ENCODE data around the gene TMEM235. TPM values are rescaled to one million over a fixed set of nuclear protein-coding genes. Genes with fewer than 3 reads are reported as not detected.

TMEM235 gene
- total RNA-seq, 2 donors from 2014 or later = not detected

DNA sequence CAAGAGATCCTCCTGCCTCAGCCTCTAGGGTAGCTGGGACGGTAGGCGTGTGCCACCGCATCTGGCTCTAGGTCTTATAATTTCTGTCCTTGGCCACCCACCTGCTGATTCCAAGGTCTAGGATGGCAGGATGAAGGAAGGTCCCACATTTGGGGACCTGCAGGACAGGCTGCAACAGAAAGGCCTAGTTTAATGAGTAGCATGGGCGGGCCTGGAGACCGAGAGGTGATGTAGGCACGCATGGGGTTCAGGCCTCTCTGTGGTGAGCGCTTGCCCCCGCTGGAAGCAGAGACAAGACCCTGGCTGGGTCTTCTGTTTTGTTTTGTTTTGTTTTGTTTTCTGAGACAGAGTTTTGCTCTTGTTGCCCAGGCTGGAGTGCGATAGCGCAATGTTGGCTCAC lies 33.7 kb downstream of the TMEM235 start:
- no peak for DNase-seq
- intact Hi-C loops (cut with DNase I, micrococcal nuclease) = no loop called here
- no peak for ATAC-seq

DNA sequence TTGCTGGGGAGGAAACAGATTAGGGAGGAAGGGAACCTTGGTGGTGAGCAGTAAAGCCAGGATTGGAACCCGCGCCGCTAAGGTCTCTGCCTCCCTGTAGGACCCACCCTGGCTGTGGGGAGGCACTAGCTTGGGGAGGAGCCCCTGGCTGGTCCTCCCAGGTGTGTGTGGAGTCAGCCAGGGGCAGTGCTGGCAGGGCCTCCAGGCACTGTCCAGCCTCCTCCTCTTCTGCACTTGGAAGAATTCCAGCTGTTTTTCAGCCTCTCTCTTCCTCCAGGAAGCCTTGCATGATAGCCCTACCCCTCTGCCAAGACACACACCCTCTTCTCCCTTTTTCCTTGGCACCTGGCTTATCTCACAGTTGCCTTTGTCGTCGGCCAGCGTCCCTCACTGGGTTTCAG lies 34.8 kb downstream of the TMEM235 start:
- ATAC-seq = peak; percentile 80
- no peak for DNase-seq

DNA sequence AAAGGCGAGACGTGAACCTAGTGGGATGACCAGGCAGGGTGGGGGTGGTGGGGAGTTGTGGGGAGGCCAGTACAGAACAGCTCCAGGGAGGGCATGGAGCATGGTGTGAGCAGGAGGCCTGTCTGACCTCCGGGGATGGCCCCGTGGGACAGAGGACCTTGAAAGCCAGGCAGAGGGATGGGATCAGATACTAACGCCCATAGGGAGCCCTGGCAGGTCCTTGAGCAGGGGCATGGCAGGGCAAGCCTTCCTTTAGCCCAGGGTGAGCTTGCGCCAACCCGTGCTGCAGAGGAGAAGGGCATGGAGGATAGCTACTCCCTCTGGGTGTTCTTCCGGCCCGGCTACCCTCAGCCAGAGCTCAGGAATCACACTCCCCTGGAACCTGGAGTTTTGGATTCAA lies 35.3 kb downstream of the TMEM235 start:
- DNase-seq (no peak), ATAC-seq (peak; percentile 3)
- intact Hi-C loops (cut with DNase I, micrococcal nuclease) = no loop called here

More for the DNA sequence above, 34.8 kb downstream of the TMEM235 start:
- intact Hi-C loops (cut with DNase I, micrococcal nuclease) = no loop called here

DNA sequence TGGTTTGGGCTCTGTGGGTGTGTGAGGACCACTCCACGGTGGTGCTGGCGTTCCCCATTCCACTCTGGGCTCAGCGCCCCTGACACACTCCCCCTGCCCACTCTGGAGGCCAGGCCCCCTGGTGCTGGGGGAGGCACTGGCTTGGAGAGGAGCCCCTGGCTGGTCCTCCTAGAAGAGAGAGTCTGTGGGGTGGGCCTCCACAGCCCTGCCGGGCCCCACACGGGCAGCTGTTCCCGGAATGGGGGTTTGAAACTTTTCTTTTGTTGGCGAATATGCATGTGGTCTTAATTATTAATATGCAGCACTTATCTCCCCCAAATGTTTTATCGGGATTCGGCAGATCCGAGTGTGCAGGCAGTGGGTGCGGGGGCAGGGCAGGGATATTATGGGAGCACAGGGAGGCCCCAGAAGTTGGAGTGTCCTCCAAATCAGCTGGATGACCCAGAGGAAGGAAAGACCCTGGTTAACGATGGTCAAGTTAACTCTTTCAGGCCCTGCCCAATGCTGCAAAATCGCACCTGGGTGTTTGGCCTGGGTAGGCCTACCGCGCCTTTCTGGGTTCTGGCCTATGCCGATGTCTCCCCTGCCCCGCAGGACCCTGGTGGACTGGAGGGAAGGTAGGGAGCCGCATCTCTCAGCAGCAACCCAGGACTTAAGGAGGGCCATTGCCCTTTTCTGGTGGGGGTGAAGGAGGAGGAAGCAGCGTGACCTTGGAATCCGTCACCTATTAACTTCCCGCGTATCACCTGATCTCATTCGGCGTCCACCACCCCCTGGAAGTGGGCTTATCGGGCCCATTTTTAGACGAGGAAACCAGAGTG lies 36.0 kb downstream of the TMEM235 start:
- DNase-seq (no peak), ATAC-seq (no peak)
- intact Hi-C loops (cut with DNase I, micrococcal nuclease) = no loop called here

DNA sequence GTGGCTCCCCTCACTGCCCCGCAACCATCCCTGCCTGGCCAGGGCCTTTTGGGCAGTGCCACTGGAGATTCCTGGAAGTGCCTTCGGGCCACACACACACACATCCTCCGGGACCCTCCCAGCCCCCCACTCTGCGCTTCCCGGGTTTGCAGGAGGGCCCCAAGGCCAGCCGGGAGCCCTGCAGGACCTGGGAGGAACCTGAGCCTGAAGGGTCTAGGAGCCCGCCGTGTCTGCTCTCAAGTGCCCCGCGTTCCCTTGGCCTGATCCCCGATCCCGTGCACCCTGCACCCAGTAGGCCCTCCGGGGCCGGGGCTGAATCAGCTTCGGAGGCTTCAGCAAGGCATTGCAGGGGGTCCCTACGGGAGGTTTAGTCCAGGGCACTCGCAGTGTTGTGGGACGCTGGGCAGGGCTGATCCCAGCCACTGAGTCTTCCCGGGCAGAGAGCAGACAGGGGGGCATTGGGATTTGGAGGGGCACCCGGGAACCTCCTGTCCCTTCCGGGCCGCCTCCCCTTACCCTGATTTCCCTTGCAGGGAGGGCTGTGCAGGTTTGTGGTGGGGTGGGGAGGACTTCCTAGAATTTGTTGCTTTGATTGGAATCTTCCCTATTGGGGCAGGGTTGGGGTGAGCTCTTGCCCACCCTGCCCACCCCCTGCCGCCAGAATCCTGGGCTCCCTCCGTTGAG lies 36.9 kb downstream of the TMEM235 start:
- intact Hi-C loops (cut with DNase I, micrococcal nuclease) = no loop called here
- ATAC-seq = no peak
- no peak for DNase-seq

DNA sequence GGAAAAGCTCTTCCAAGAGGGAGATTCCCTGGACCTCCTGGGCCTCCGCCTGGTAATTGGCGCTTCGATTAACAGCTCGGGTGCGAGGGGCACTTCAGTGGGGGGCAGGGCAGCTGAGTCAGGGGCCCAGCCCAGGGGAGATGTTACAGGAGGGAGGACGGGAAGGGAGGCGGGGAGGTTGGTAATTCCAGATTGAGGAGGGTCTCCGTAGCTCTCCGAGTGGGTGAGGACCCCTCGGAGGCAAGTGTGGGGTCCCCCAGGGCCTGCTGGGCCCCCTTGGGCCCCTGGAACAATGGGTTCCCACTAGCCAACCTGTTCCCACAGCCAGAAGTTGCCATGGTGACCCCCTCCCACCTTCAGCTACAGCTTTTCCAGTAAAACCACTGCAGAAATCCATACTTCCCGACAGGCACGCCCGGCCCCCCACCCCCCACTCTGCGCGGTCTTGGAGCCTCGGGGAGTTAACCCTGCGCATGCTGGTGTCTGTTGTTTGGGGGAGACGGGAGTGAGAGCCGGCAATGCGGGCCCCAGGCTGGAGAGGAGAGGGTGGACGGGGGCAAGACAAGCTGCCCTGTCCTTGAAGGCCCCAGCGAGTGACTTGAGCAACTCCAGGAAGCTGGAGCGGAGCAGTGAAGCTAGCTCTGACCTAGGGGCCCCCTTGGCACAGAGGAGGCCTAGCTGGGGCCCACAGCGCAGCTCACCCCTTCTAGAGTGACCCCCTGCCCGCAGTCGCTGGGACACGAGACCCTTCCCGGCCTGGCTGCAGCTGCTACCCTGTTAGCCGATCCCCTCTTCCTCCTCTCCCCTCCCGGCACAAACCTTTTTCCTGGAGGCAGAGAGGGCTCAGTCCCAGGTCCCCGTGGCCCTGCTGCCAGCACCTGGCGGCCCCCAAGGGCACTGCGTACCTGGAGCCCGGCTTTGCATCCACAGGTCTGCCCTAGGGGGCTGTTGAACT lies 37.8 kb downstream of the TMEM235 start:
- no peak for ATAC-seq
- no peak for DNase-seq
- intact Hi-C loops (cut with DNase I, micrococcal nuclease) = no loop called here

DNA sequence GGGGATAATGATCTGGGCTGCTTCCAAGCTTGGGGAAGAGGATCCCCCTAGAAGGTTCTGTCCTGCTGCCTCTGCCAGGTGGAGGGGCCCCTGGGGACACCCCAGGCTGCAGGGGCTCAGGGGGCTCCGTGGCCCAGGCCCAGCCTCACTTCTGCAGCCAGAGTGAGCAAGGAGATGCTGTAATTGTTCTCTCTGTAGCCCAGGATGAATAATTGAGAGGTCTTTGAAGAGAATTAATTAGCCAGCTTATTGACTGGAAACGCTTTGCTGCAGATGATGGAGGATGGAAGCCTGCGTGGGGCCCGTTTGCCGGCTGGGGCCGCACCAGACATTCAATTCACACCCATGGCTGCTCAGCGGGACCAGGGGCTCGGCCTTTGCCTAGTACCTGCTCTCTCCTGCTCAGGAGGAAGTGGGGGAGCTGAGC lies 38.5 kb downstream of the TMEM235 start:
- DNase-seq = no peak
- intact Hi-C loops (cut with DNase I, micrococcal nuclease) = no loop called here

DNA sequence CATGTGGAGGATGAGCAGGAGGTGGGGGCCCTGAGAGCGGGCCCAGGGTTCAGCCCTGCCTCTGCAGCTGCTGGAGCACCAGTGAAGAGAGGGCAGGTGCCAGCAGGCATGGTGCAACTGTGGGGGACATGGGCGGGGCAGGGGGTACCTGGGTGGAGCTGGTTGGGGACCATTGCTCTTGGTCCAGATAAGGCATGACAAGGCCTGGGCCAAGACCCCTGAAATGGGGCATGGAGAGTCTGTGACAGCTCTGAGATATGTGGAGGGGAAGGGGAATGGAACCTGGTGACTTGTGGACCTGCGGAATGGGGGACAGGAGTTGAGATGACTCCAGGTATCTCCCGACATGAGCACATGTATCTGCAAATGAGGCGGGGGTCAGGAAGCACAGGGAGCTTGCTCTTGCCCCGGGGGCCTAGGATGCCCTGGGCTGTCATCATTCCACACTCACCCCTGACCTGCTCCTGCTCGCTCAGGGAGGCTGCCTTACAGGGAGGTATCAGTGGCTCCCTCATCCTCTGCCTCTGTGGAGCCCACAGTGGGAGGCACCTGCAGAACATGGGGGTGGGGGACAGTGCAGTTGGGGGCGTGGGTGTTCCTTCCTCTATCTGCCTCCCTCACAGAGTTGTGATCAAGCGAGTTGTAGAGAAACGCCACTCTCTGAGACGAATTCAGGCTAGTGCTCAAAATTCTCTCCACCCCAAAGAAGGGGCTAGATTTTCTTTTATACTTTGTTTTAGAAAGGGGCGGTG lies 40.2 kb downstream of the TMEM235 start:
- no peak for DNase-seq
- ATAC-seq = no peak
- intact Hi-C loops (cut with DNase I, micrococcal nuclease) = no loop called here

More for the DNA sequence above, 38.5 kb downstream of the TMEM235 start:
- ATAC-seq = no peak

DNA sequence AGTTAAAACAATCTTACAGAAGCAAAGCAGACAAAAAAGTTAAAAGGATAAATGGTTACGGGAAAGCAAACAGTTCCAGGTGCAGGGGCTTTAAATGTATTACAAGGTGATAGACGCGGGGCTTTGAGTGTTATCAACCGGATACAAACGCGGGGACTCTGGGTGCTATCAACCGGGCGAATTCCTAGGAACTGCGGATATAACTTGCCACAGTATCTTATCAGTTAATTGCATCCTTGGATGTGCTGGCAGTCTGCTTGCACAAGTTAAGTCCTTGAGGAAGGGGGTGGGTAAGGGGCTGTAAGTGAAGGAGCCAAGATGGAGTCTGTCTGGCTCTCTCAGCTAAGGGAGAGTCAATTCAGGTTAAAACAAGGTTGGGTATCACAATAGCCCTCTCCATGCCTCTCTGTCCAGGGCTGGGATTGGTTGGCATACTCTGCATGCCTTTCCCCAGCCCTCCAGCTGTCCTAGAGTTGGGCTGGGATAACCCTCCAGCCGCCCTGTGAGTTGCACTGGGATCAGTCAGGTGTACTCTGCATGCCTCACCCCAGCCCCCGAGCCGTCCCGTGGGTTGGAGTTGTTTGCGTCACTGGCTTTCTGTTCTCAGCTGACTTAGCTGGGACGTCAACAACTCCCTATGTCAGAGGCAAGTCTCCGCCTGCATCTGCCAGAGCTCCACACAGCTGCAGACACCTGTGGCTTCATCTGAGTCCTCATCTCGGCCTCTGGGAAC lies 40.9 kb downstream of the TMEM235 start:
- peak; percentile 83 for ATAC-seq
- peak; percentile 63 to 81 for DNase-seq
- intact Hi-C loops (cut with DNase I, micrococcal nuclease) = no loop called here

DNA sequence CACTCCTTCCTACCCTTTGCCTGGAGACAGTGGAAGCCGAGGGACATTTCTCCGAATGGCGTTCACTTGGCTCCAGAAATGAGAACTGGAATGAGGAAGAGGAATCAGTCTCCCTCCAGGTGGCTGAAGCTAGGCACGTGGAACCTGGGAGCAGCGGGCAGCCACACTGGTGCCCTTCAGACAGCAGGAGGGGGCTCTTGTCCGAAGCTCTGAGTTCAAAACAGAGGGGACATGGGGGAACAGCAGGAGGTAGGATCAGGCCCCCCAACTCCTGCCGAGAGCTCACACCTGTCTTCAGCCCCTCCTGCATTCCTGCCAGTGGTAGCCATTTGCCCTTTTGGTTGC lies 41.5 kb downstream of the TMEM235 start:
- ATAC-seq (peak; percentile 59), DNase-seq (no peak)
- intact Hi-C loops (cut with DNase I, micrococcal nuclease) = no loop called here

DNA sequence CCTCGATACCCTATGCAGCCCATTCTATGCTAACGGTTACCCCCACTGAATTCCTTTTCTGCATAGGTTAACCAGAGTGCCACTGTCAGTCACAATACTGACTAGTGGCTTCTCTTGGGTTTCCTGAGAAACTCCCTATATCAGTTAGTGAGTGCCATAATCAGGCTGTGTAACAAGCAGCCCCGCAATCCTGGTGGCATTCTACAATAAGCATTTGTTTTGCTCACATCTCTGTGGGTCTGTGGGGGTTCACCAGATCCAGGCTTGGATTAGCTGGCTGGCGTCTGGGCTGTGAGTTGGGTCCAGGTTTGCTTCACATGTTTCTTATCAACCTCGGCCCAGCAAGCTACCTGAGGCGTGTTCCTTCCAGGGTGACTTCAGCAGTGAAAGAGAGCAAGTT lies 42.4 kb downstream of the TMEM235 start:
- DNase-seq (no peak), ATAC-seq (no peak)
- intact Hi-C loops (cut with DNase I, micrococcal nuclease) = no loop called here

DNA sequence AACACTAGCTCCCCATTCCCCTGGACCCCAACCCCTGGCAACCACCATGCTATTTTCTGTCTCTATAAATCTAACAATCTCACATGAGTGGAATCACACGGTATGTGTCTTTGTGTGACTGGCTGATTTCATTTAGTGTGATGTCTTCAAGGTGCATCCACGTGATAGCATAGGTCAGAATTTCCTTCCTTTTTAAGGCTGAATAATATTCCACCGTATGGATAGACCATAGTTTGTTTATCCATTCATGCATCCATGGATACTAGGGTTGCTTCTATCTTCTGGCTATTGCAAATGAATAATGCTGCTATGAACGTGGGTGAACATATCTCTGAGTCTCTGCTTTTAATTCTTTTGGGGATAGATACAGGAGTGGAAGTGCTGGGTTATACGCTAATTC lies 43.9 kb downstream of the TMEM235 start:
- ATAC-seq = no peak

DNA sequence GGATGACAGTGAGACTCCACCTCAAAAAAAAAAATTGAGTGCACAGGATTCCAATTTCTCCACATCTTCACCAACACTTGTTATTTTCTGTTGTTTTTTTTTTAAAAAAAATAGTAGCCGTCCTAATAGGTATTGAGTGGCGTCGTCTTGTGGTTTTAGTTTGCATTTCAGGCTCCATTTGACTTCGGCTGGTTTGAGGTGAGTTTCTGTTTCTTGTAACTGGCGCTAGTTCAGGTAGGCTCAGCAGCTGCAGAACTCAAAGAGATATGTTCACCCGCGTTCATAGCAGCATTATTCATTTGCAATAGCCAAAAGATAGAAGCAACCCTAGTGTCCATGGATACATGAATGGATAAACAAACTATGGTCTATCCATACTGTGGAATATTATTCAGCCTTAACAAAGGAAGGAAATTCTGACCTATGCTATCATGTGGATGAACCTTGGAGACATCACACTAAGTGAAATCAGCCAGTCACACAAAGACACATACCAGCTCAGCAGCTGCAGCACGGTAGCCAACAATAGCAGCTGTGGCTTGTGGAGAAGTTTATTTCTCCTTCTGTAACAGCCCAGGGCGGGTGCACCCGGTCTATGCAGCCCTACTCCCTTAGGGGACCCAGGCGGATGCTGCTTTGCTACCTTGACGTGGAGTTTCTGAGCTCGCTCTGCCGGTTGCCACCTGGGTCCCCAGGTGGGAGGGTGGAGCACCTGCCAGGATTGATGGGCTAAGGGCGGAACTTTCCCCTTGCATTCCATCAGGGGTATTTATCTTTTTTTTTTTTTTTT lies 44.9 kb downstream of the TMEM235 start:
- DNase-seq (no peak), ATAC-seq (no peak)
- intact Hi-C loops (cut with DNase I, micrococcal nuclease) = no loop called here

More for the DNA sequence above, 43.9 kb downstream of the TMEM235 start:
- intact Hi-C loops (cut with DNase I, micrococcal nuclease) = no loop called here
- no peak for DNase-seq

DNA sequence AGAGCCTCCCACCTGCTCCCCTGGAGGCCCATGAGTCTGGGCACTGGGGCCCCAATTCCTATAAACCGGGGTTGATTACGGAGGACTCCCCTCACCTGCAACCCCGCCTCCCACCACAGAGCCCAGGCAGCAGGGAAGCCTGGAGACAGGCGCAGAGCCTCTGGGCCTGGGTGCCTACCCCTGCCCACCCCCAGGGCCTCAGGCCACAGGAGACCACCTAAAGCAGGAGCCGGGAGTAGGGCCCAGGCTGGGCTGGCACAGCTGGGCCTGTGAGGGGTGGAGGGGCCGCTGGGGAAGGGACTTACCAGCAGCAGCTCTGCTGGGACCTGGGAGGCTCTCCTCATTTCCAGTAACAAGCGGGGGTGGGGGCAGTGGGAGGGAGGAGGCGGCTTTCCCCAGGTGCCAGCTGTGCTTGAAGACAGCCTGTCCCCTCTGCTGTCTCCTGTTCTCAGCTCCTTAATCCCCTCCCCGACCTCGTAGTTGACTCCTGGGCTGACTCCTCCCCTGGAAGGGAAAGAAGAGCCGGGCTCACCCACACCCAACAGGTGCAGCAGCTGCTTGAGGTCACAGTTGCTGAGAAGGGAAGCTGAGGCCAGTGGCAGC lies 46.8 kb downstream of the TMEM235 start:
- ATAC-seq (peak; percentile 65), DNase-seq (peak in 1 of 2 donors; percentile 74)
- intact Hi-C loops (cut with DNase I, micrococcal nuclease) = no loop called here

DNA sequence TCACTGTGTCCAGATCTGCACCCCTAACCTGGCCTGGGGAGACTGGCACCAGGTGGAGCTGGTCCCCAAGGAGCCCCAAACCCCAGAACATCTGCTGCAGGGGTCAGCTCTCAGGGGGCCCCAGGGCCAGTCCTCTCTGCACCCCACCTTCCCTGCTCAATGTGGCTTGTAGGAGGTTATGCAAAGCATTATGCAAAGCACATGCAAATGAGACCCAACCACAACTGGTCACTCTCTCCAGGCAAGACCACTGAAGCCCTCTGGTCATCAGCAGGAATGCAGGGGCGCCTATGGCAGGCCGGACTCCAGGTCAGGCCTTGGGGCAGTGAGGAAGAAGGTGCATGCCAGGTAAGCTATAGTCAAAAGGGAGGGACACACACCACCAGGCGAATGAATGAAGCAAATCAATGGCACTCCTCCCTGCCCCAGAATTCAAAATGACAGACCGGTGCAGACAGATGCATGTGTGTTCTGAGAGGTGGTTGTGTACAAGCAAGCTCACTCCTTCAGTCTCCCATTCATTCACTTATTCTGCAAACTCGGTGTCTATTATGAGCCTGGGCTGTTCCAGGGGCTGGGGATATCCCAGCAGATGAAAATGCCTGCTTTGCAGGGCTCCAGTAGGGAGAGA lies 48.0 kb downstream of the TMEM235 start:
- DNase-seq (no peak), ATAC-seq (no peak)
- intact Hi-C loops (cut with DNase I, micrococcal nuclease) = no loop called here

DNA sequence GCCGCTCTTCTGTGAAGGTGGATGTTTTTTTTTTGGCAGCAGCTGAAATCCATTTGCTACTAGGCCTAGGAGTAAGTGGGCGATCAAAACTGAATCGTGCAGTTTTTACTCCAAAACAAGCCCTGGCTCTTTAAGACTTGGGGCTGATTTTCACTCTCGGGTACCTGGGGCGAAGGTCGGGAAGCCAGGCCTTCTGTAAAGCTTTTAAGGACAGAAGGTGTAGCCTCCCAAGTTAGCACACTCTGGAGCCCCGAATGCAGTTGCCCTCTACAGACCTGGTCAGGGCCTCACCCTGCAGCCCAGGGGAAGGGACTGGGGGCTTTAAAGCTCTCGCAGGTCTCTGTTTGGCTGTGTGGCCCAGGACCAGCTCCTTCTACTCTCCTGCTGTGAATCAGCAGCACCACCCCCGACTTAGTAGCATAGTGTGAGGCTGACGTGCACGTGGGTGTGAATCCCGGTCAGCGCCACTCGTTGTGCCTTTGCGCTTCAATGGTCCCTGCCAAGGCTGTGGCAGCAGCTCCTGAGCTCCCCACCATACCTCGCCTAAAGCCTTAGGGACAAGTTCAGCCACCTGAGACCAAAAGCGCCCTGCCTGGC lies 49.9 kb downstream of the TMEM235 start:
- ATAC-seq (peak; percentile 82), DNase-seq (no peak)
- intact Hi-C loops (cut with DNase I, micrococcal nuclease) = no loop called here
